HG02678 (cell line): ENCODE data around the gene PIK3IP1.

Experiments
- ATAC-seq: cut with Tn5 transposase; IDR thresholded peaks from one replicate; pipeline ENCODE4 v1.9.1; 2021; ENCODE audit warnings: mild to moderate bottlenecking, moderate library complexity; ENCODE audit not compliant: unreplicated experiment

Gene PIK3IP1

DNA sequence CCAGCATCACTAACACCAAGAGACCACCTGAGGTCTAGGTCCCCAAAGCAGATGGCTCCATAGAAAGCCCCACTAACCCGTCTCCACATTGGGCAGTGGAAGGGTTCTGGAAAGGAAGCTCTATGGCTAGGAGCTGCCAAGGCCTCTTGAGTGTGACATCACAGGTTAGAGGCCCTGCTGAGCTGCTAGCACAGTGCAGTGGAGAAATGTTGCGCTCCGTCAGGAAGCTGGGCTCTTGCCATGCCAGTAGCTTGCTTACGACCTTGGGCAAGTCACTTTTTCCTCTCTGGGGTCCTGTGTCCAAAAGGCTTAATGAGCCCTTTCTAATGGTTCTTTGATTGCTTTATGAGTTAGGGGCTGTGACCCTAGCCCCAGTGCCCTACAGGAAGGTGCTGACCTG, 10.6 kb downstream of the PIK3IP1 start:
- ATAC-seq = no peak

DNA sequence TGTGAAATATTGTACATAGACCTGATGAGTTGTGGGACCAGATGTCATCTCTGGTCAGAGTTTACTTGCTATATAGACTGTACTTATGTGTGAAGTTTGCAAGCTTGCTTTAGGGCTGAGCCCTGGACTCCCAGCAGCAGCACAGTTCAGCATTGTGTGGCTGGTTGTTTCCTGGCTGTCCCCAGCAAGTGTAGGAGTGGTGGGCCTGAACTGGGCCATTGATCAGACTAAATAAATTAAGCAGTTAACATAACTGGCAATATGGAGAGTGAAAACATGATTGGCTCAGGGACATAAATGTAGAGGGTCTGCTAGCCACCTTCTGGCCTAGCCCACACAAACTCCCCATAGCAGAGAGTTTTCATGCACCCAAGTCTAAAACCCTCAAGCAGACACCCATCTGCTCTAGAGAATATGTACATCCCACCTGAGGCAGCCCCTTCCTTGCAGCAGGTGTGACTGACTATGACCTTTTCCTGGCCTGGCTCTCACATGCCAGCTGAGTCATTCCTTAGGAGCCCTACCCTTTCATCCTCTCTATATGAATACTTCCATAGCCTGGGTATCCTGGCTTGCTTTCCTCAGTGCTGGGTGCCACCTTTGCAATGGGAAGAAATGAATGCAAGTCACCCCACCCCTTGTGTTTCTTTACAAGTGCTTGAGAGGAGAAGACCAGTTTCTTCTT, 12.3 kb downstream of the PIK3IP1 start:
- ATAC-seq = no peak

- no peak for ATAC-seq
Observed at GRCh38 chr22:31279327-31279669, 13.0 kb downstream of the PIK3IP1 start.

- ATAC-seq = no peak
Observed at GRCh38 chr22:31278626-31279326, 13.5 kb downstream of the PIK3IP1 start.

DNA sequence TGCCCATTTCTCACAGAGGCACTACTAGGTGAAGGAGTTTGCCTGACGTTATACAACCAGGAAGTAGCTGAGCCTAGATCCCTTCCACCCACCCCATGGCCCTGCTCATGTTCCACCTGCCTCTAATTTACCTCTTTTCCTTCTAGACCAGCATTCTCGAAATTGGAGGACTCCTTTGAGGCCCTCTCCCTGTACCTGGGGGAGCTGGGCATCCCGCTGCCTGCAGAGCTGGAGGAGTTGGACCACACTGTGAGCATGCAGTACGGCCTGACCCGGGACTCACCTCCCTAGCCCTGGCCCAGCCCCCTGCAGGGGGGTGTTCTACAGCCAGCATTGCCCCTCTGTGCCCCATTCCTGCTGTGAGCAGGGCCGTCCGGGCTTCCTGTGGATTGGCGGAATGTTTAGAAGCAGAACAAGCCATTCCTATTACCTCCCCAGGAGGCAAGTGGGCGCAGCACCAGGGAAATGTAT, 14.1 kb downstream of the PIK3IP1 start:
- ATAC-seq = no peak

DNA sequence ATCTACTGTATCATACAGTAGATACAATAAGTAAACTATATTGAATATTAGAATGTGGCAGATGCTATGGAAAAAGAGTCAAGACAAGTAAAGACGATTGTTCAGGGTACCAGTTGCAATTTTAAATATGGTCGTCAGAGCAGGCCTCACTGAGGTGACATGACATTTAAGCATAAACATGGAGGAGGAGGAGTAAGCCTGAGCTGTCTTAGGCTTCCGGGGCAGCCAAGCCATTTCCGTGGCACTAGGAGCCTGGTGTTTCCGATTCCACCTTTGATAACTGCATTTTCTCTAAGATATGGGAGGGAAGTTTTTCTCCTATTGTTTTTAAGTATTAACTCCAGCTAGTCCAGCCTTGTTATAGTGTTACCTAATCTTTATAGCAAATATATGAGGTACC, 14.5 kb downstream of the PIK3IP1 start:
- no peak for ATAC-seq

- ATAC-seq = no peak
Observed at GRCh38 chr22:31276426-31277167, 15.7 kb downstream of the PIK3IP1 start.

GRCh38 chr22:31275576-31275975, 16.7 kb downstream of the PIK3IP1 start:
- no peak for ATAC-seq

DNA sequence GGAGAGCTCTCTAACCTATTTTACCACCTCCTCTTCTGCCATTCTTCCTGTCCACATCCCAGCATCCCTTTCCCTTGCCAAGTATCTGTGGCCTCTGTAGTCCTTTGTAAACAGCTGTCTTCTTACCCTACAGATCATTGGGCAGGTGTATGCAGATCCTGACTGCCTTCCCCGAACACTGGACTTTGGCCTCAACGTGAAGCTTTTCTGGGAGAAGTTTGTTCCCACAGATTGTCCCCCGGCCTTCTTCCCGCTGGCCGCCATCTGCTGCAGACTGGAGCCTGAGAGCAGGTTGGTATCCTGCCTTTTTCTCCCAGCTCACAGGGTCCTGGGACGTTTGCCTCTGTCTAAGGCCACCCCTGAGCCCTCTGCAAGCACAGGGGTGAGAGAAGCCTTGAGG, 17.3 kb downstream of the PIK3IP1 start:
- ATAC-seq = no peak

- ATAC-seq = no peak
Observed at GRCh38 chr22:31274017-31274416, 18.3 kb downstream of the PIK3IP1 start.

- ATAC-seq = no peak
Observed at GRCh38 chr22:31272522-31273446, 19.5 kb downstream of the PIK3IP1 start.

GRCh38 chr22:31271485-31271884, 20.8 kb downstream of the PIK3IP1 start:
- no peak for ATAC-seq

DNA sequence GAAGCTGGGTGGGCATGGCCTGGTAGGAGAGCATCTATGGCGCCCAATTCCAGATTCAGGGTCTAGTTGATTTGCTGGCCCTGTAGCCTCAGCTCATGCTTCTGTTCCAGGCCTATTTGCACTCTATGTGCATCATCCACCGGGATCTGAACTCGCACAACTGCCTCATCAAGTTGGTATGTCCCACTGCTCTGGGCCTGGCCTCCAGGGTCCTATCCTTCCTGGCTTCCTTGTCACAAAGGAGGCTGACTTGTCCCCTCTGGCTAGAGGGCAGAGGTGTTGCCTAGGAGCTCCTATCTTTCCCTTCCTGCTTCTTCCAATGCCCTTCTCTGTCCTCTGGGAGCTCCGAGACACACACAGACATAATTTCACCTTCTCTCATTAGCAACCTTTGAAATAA, 21.3 kb downstream of the PIK3IP1 start:
- no peak for ATAC-seq

DNA sequence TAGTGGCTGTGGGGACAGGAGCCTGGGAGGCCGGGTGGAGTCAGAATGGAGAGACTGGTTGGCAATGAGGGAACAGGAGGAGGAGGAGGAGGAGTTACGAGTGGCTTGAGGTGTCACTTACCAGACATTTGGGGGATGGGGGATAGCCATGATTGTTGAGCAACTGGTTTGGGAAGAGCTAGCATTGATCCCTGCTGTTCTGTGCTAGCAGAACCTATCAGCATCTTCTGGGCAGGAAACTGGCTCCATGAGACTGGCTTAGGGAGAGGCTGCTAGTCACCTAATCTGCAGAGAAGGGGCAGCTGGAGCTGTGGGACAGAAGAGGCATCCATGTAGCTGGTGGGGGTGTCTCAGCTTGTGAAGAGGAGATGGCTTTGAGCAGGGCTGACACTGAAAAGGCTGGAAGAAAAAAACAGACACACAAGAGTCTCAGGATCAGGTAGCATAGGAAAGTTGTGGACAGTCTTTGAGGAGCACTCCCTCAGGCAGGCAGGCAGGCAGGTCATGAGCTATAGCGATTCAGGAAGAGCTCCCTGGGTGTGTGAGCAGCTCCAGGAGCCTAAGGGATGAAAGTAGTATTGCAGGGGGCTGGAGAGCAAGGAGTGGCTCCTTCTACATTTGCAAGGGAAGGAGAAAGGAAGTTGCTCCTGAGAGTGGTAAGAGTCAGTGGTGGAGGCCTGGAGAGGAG, 22.3 kb downstream of the PIK3IP1 start:
- ATAC-seq = no peak

GRCh38 chr22:31268281-31268680, 24.0 kb downstream of the PIK3IP1 start:
- ATAC-seq = no peak

DNA sequence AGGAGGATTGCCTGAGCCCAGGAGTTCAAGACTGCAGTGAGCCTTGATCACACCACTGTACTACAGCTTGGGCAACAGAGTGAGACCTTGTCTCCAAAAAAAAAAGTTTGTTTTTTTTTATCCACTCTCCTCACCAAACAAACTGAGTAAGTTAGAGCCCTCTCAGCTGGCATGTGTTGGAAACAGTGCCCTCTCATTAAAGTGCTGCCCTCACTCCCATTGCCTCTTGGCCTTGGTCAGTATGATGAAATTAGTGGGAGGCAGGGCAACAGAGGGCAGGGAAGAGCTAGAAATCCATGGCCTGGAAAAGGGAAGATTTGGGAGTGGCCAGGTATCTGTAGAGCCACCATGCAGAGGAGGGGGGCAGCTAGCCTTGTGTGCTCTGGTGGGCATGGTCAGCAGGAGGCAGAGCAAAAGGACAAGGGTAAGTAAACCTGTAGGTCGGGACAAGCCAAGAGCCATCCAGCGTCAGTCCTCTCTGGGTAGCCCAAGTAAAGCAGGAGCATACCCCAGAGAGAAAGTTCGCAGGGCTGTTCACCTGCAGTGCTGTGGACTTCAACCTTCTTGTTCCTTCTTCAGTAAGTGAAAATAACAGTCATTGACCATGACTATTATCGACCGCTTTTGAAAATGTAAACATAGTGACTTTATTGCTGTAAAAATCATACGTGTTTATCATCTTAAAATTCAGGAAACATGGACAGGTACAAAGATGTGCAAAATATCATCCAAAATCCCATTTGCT, 28.2 kb downstream of the PIK3IP1 start:
- no peak for ATAC-seq

- ATAC-seq = no peak
Observed at GRCh38 chr22:31262312-31263133, 29.8 kb downstream of the PIK3IP1 start.

- no peak for ATAC-seq
Observed at GRCh38 chr22:31260474-31260856, 31.8 kb downstream of the PIK3IP1 start.
